ENCODE measurements around the gene MEIOSIN.

- no peak for TF ChIP-seq CTCF (conservative IDR thresholded peaks at IDR 0.05; ENCODE audit: low read depth, low read length)
- TF ChIP-seq SMC3 (IDR thresholded peaks at IDR 0.05; ENCODE audit: low read depth, low read length): no peak
These were observed 66.9 kb downstream of the MEIOSIN start for GRCh38 chr19:45800070-45800553.
